SK-N-SH treated with all-trans-retinoic acid at 6 μM for 48 hours (cell line): ENCODE measurements around the gene CCL14.

Experiments used
- ARNTL ChIP-seq: fragments of 450-650 bp; formaldehyde crosslinking; IDR thresholded peaks from 2 replicates; pipeline ENCODE4 v1.5.0; 2020; ENCODE audit warnings: low read depth, mild to moderate bottlenecking, moderate library complexity, borderline replicate concordance
- CSDC2 ChIP-seq: fragments of 250-450 bp; sonication (Bioruptor Pico); IDR thresholded peaks from 2 replicates; pipeline ENCODE4 v1.5.0; 2020; ENCODE audit warnings: mild to moderate bottlenecking, moderate library complexity
- ISL1 ChIP-seq: fragments of 250-450 bp; sonication (Bioruptor Pico); IDR thresholded peaks from 2 replicates; pipeline ENCODE4 v2.1.2; 2022; ENCODE audit warnings: mild to moderate bottlenecking, moderate library complexity
- PATZ1 ChIP-seq: fragments of 250-450 bp; sonication (Bioruptor Pico); IDR thresholded peaks from 2 replicates; pipeline ENCODE4 v1.8.0; 2020; ENCODE audit warnings: mild to moderate bottlenecking, moderate library complexity, borderline replicate concordance
- SNAI2 ChIP-seq: fragments of 250-450 bp; sonication (Bioruptor Pico); IDR thresholded peaks from 2 replicates; pipeline ENCODE4 v1.5.0; 2020; ENCODE audit warnings: mild to moderate bottlenecking, moderate library complexity
- ZFP30 ChIP-seq: fragments of 450-650 bp; formaldehyde crosslinking; IDR thresholded peaks from 2 replicates; pipeline ENCODE4 v1.5.0; 2022; ENCODE audit warnings: mild to moderate bottlenecking, moderate library complexity

DNA sequence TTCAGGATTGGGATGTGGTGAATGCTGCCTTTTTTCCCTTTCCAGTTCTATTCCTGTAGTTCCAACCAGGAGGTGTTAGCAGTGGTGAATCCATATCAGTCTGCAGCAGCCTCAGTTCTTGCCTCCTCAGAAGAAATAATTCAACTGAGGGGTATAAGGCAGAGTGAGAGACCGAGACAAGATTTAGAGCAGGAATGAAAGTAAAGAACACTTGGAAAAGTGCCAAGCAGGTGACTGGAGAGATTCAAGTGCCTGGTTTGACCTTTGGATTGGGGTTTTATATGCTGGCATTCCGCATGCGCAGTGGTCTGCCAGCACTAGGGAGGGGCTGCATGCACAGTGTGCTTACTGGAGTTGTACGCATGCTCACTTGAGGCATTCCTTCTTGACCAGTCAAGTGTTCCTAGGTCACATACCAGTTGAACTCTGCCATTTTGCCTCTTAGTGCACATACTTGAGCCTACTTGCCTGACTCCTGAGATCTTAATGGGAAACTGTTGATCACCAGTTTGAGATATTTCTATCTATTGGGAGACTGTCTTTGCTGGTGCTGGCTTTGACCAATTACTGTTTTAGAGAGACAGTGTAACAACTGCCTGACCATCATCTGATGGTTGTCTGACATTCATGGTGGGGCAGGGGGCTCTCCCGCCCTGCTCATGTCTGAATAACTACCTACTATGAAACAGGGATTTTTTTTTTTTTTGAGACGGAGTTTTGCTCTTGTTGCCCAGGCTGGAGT lies 15.5 kb upstream of the CCL14 start:
- TF ChIP-seq ZFP30 (CRISPR knock-in tag), result no peak
- no peak for TF ChIP-seq CSDC2 (CRISPR knock-in tag)
- no peak for TF ChIP-seq ARNTL
- no peak for TF ChIP-seq PATZ1 (CRISPR knock-in tag)
- TF ChIP-seq ISL1 (CRISPR knock-in tag), result no peak
- no peak for TF ChIP-seq SNAI2 (CRISPR knock-in tag)
